ENCODE measurements around the gene MT2A.

MT2A gene

GRCh38 chr16:56610609-56611111, 2.3 kb downstream of the MT2A start:
- peak; percentile 73 for DNase-seq (ENCODE audit: low read depth)
- TF ChIP-seq, protein P1, sequence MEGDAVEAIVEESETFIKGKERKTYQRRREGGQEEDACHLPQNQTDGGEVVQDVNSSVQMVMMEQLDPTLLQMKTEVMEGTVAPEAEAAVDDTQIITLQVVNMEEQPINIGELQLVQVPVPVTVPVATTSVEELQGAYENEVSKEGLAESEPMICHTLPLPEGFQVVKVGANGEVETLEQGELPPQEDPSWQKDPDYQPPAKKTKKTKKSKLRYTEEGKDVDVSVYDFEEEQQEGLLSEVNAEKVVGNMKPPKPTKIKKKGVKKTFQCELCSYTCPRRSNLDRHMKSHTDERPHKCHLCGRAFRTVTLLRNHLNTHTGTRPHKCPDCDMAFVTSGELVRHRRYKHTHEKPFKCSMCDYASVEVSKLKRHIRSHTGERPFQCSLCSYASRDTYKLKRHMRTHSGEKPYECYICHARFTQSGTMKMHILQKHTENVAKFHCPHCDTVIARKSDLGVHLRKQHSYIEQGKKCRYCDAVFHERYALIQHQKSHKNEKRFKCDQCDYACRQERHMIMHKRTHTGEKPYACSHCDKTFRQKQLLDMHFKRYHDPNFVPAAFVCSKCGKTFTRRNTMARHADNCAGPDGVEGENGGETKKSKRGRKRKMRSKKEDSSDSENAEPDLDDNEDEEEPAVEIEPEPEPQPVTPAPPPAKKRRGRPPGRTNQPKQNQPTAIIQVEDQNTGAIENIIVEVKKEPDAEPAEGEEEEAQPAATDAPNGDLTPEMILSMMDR (conservative IDR thresholded peaks at IDR 0.05; ENCODE audit: control insufficient read depth, insufficient read depth, low read depth, low read length) = no peak
- peak overlapping the region; percentile 81 for H3K4me3 ChIP-seq (ENCODE audit: control insufficient read depth, low read depth, low read length)

GRCh38 chr16:56611281-56611833, 3.0 kb downstream of the MT2A start:
- TF ChIP-seq, protein P1 (conservative IDR thresholded peaks at IDR 0.05; ENCODE audit: control insufficient read depth, insufficient read depth, low read depth, low read length) = no peak
- peak; percentile 86 for DNase-seq (ENCODE audit: low read depth)
- no peak overlapping the region for H3K4me3 ChIP-seq (ENCODE audit: control insufficient read depth, low read depth, low read length)

GRCh38 chr16:56613706-56614105, 5.3 kb downstream of the MT2A start:
- no peak overlapping the region for H3K4me3 ChIP-seq (ENCODE audit: control insufficient read depth, low read depth, low read length)
- no peak for DNase-seq (ENCODE audit: low read depth)
- TF ChIP-seq, protein P1 (conservative IDR thresholded peaks at IDR 0.05; ENCODE audit: control insufficient read depth, insufficient read depth, low read depth, low read length) = no peak

GRCh38 chr16:56614549-56614991, 6.2 kb downstream of the MT2A start:
- TF ChIP-seq, protein P1 (conservative IDR thresholded peaks at IDR 0.05; ENCODE audit: control insufficient read depth, insufficient read depth, low read depth, low read length) = no peak
- DNase-seq (ENCODE audit: low read depth) = peak; percentile 67
- H3K4me3 ChIP-seq (ENCODE audit: control insufficient read depth, low read depth, low read length) = no peak overlapping the region

- H3K4me3 ChIP-seq (ENCODE audit: control insufficient read depth, low read depth, low read length) = no peak overlapping the region
- TF ChIP-seq, protein P1 (conservative IDR thresholded peaks at IDR 0.05; ENCODE audit: control insufficient read depth, insufficient read depth, low read depth, low read length) = no peak
- peak; percentile 67 for DNase-seq (ENCODE audit: low read depth)
These were observed 7.0 kb downstream of the MT2A start for GRCh38 chr16:56615353-56615752.

DNA sequence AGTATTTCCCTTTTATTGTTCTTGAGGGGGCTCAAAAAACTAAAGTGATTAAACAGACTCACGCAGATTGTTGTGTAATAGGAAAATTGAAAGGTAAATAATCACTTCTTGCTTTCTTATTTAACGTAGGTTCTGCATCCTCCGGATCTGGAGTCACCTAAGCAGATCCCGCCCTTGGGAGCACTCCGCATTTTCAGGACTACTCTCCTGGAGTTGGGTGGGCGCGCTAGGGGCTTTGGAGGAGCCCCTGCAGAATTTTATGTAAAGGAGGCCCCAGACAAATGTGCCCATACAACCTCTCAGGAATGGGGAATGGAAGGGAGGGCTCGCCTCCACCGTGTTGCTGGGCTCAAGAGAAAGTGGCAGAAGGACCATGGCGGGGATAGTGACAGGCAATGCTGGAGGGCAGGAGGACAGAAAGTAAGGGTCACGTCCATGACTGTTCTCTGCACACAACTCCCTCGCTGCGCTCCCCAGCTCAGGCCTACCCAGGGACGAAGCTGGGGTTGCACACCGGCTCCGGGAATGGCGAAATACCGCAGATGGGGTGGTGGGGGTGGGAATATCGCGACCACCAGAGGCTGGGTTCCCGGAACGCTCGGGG, 8.3 kb downstream of the MT2A start:
- H3K4me3 ChIP-seq (ENCODE audit: control insufficient read depth, low read depth, low read length) = peak overlapping the region; percentile 49
- TF ChIP-seq, protein P1 (conservative IDR thresholded peaks at IDR 0.05; ENCODE audit: control insufficient read depth, insufficient read depth, low read depth, low read length) = no peak
- no peak for DNase-seq (ENCODE audit: low read depth)
